ENCODE data around the gene CSNK1D.
"Not testable (repeated sequence)": the region's sequence is repeated elsewhere in the genome, so short reads cannot be mapped to it uniquely, and the experiment has no call there.

CSNK1D gene

GRCh38 chr17:82270651-82271050, 2.8 kb downstream of the CSNK1D start:
- Histone ChIP-seq H3K4me1 (ENCODE audit: control insufficient read depth in 2 of 2, insufficient read depth in 2 of 2, low read length in 2 of 2) (peaks cover 69 to 73% of the 10 kb centered on the region in 2 donors), H3K9ac (ENCODE audit: low read depth in 1 of 2, low read length in 2 of 2) (peak overlapping the region in 1 of 2 donors; percentile 32), H3K36me3 (ENCODE audit: control insufficient read depth in 2 of 2, insufficient read depth in 2 of 2, low read length in 2 of 2) (peaks cover 27 to 29% of the 10 kb centered on the region in 2 donors), H3K27ac (ENCODE audit: low read depth in 2 of 2, low read length in 2 of 2) (peak overlapping the region; percentile 96 to 97), H3K27me3 (ENCODE audit: control insufficient read depth in 2 of 2, insufficient read depth in 2 of 2, low read length in 2 of 2) (no peaks in the 10 kb centered on the region), H3K9me3 (ENCODE audit: control insufficient read depth in 2 of 2, low read length in 2 of 2) (no peaks in the 10 kb centered on the region), H3K4me3 (ENCODE audit: low read length in 2 of 2) (peak overlapping the region in 1 of 2 donors; percentile 37)

- peak overlapping the region; percentile 96 to 97 for H3K27ac ChIP-seq (ENCODE audit: low read depth in 2 of 2, low read length in 2 of 2)
Measured at GRCh38 chr17:82269882-82270500, 3.5 kb downstream of the CSNK1D start.

GRCh38 chr17:82269138-82269881, 4.2 kb downstream of the CSNK1D start:
- Histone ChIP-seq H3K36me3 (ENCODE audit: control insufficient read depth in 2 of 2, insufficient read depth in 2 of 2, low read length in 2 of 2) (peaks cover 38 to 41% of the 10 kb centered on the region in 2 donors), H3K4me3 (ENCODE audit: low read length in 2 of 2) (peak overlapping the region in 1 of 2 donors; percentile 27), H3K9me3 (ENCODE audit: control insufficient read depth in 2 of 2, low read length in 2 of 2) (no peaks in the 10 kb centered on the region), H3K4me1 (ENCODE audit: control insufficient read depth in 2 of 2, insufficient read depth in 2 of 2, low read length in 2 of 2) (peaks cover 68 to 71% of the 10 kb centered on the region in 2 donors), H3K27ac (ENCODE audit: low read depth in 2 of 2, low read length in 2 of 2) (peak overlapping the region; percentile 96 to 97), H3K27me3 (ENCODE audit: control insufficient read depth in 2 of 2, insufficient read depth in 2 of 2, low read length in 2 of 2) (no peaks in the 10 kb centered on the region), H3K9ac (ENCODE audit: low read depth in 1 of 2, low read length in 2 of 2) (peak overlapping the region; percentile 44 to 79)

More at GRCh38 chr17:82269882-82270500, 3.5 kb downstream of the CSNK1D start:
- peaks cover 69 to 73% of the 10 kb centered on the region in 2 donors for H3K4me1 ChIP-seq (ENCODE audit: control insufficient read depth in 2 of 2, insufficient read depth in 2 of 2, low read length in 2 of 2)
- H3K4me3 ChIP-seq (ENCODE audit: low read length in 2 of 2), result peak overlapping the region in 1 of 2 donors; percentile 37
- H3K27me3 ChIP-seq (ENCODE audit: control insufficient read depth in 2 of 2, insufficient read depth in 2 of 2, low read length in 2 of 2), result no peaks in the 10 kb centered on the region
- H3K9ac ChIP-seq (ENCODE audit: low read depth in 1 of 2, low read length in 2 of 2), result peak overlapping the region; percentile 32 to 79
- no peaks in the 10 kb centered on the region for H3K9me3 ChIP-seq (ENCODE audit: control insufficient read depth in 2 of 2, low read length in 2 of 2)
- H3K36me3 ChIP-seq (ENCODE audit: control insufficient read depth in 2 of 2, insufficient read depth in 2 of 2, low read length in 2 of 2), result peaks cover 34 to 36% of the 10 kb centered on the region in 2 donors

- Histone ChIP-seq H3K4me1 (ENCODE audit: control insufficient read depth in 2 of 2, insufficient read depth in 2 of 2, low read length in 2 of 2) (peaks cover 61 to 72% of the 10 kb centered on the region in 2 donors), H3K27me3 (ENCODE audit: control insufficient read depth in 2 of 2, insufficient read depth in 2 of 2, low read length in 2 of 2) (no peaks in the 10 kb centered on the region), H3K9ac (ENCODE audit: low read depth in 1 of 2, low read length in 2 of 2) (peak overlapping the region; percentile 64 to 79), H3K27ac (ENCODE audit: low read depth in 2 of 2, low read length in 2 of 2) (peak overlapping the region; percentile 96 to 97), H3K9me3 (ENCODE audit: control insufficient read depth in 2 of 2, low read length in 2 of 2) (no peaks in the 10 kb centered on the region), H3K36me3 (ENCODE audit: control insufficient read depth in 2 of 2, insufficient read depth in 2 of 2, low read length in 2 of 2) (peaks cover 49 to 55% of the 10 kb centered on the region in 2 donors), H3K4me3 (ENCODE audit: low read length in 2 of 2) (peak overlapping the region; percentile 47 to 64)
Measured at GRCh38 chr17:82267575-82268379, 5.7 kb downstream of the CSNK1D start.

- Histone ChIP-seq H3K27me3 (ENCODE audit: control insufficient read depth in 2 of 2, insufficient read depth in 2 of 2, low read length in 2 of 2) (no peaks in the 10 kb centered on the region), H3K4me3 (ENCODE audit: low read length in 2 of 2) (no peak overlapping the region), H3K27ac (ENCODE audit: low read depth in 2 of 2, low read length in 2 of 2) (peak overlapping the region; percentile 29 to 97), H3K36me3 (ENCODE audit: control insufficient read depth in 2 of 2, insufficient read depth in 2 of 2, low read length in 2 of 2) (peaks cover 57 to 62% of the 10 kb centered on the region in 2 donors), H3K9ac (ENCODE audit: low read depth in 1 of 2, low read length in 2 of 2) (peak overlapping the region in 1 of 2 donors; percentile 16), H3K4me1 (ENCODE audit: control insufficient read depth in 2 of 2, insufficient read depth in 2 of 2, low read length in 2 of 2) (peaks cover 51 to 58% of the 10 kb centered on the region in 2 donors), H3K9me3 (ENCODE audit: control insufficient read depth in 2 of 2, low read length in 2 of 2) (no peaks in the 10 kb centered on the region)
Measured at GRCh38 chr17:82266142-82266541, 7.4 kb downstream of the CSNK1D start.

- Histone ChIP-seq H3K27me3 (ENCODE audit: control insufficient read depth in 2 of 2, insufficient read depth in 2 of 2, low read length in 2 of 2) (no peaks in the 10 kb centered on the region), H3K4me3 (ENCODE audit: low read length in 2 of 2) (no peak overlapping the region), H3K36me3 (ENCODE audit: control insufficient read depth in 2 of 2, insufficient read depth in 2 of 2, low read length in 2 of 2) (peaks cover 70 to 78% of the 10 kb centered on the region in 2 donors), H3K4me1 (ENCODE audit: control insufficient read depth in 2 of 2, insufficient read depth in 2 of 2, low read length in 2 of 2) (peaks cover 28 to 33% of the 10 kb centered on the region in 2 donors), H3K9ac (ENCODE audit: low read depth in 1 of 2, low read length in 2 of 2) (no peak overlapping the region), H3K9me3 (ENCODE audit: control insufficient read depth in 2 of 2, low read length in 2 of 2) (no peaks in the 10 kb centered on the region), H3K27ac (ENCODE audit: low read depth in 2 of 2, low read length in 2 of 2) (no peak overlapping the region)
Measured at GRCh38 chr17:82263641-82264040, 9.9 kb downstream of the CSNK1D start.

GRCh38 chr17:82262344-82262743, 11.2 kb downstream of the CSNK1D start:
- Histone ChIP-seq H3K27me3 (ENCODE audit: control insufficient read depth in 2 of 2, insufficient read depth in 2 of 2, low read length in 2 of 2) (no peaks in the 10 kb centered on the region), H3K4me3 (ENCODE audit: low read length in 2 of 2) (no peak overlapping the region), H3K36me3 (ENCODE audit: control insufficient read depth in 2 of 2, insufficient read depth in 2 of 2, low read length in 2 of 2) (peaks cover 80 to 86% of the 10 kb centered on the region in 2 donors), H3K27ac (ENCODE audit: low read depth in 2 of 2, low read length in 2 of 2) (no peak overlapping the region), H3K9me3 (ENCODE audit: control insufficient read depth in 2 of 2, low read length in 2 of 2) (no peaks in the 10 kb centered on the region), H3K4me1 (ENCODE audit: control insufficient read depth in 2 of 2, insufficient read depth in 2 of 2, low read length in 2 of 2) (peaks cover 15 to 20% of the 10 kb centered on the region in 2 donors), H3K9ac (ENCODE audit: low read depth in 1 of 2, low read length in 2 of 2) (no peak overlapping the region)

GRCh38 chr17:82259972-82260961, 13.2 kb downstream of the CSNK1D start:
- H3K4me3 ChIP-seq (ENCODE audit: low read length in 2 of 2); H3K27ac ChIP-seq (ENCODE audit: low read depth in 2 of 2, low read length in 2 of 2); H3K27me3 ChIP-seq (ENCODE audit: control insufficient read depth in 2 of 2, insufficient read depth in 2 of 2, low read length in 2 of 2); H3K9ac ChIP-seq (ENCODE audit: low read depth in 1 of 2, low read length in 2 of 2); H3K9me3 ChIP-seq (ENCODE audit: control insufficient read depth in 2 of 2, low read length in 2 of 2); H3K4me1 ChIP-seq (ENCODE audit: control insufficient read depth in 2 of 2, insufficient read depth in 2 of 2, low read length in 2 of 2): not testable (repeated sequence)
- H3K36me3 ChIP-seq (ENCODE audit: control insufficient read depth in 2 of 2, insufficient read depth in 2 of 2, low read length in 2 of 2), result peaks cover 83 to 89% of the 10 kb centered on the region in 2 donors

- H3K36me3 ChIP-seq (ENCODE audit: control insufficient read depth in 2 of 2, insufficient read depth in 2 of 2, low read length in 2 of 2), result peaks cover 75% of the 10 kb centered on the region in 2 donors
Measured at GRCh38 chr17:82258555-82258954, 14.9 kb downstream of the CSNK1D start.

More at GRCh38 chr17:82258555-82258954, 14.9 kb downstream of the CSNK1D start:
- H3K27ac ChIP-seq (ENCODE audit: low read depth in 2 of 2, low read length in 2 of 2), result no peak overlapping the region
- no peaks in the 10 kb centered on the region for H3K27me3 ChIP-seq (ENCODE audit: control insufficient read depth in 2 of 2, insufficient read depth in 2 of 2, low read length in 2 of 2)
- H3K9me3 ChIP-seq (ENCODE audit: control insufficient read depth in 2 of 2, low read length in 2 of 2), result no peaks in the 10 kb centered on the region
- H3K9ac ChIP-seq (ENCODE audit: low read depth in 1 of 2, low read length in 2 of 2), result peak overlapping the region in 1 of 2 donors; percentile 21
- no peak overlapping the region for H3K4me3 ChIP-seq (ENCODE audit: low read length in 2 of 2)
- H3K4me1 ChIP-seq (ENCODE audit: control insufficient read depth in 2 of 2, insufficient read depth in 2 of 2, low read length in 2 of 2), result peaks cover 0 to under 1% of the 10 kb centered on the region in 2 donors

All from mucosa of rectum (tissue), 2 donors.